PC-3 (cell line): ENCODE results near the gene RPS6KA2. TPM values are rescaled to one million over a fixed set of nuclear protein-coding genes. Genes with fewer than 3 reads are reported as not detected.

Experiments
- ATAC-seq: fragments of 200-7000 bp; cut with Tn5 transposase; 2 replicates; pipeline ENCODE4 v1.9.1; 2020; ENCODE audit warnings: mild to moderate bottlenecking, moderate library complexity
- BruUV-seq: library from RNA; stranded (reverse); fragments of 400-500 nt; replicated peaks from 2 replicates; lab custom pipeline; 2021; lab: Mats Ljungman, UMichigan
- CTCF ChIA-PET: fragments of 300-600 bp; sonication (Branson Sonifier 250); formaldehyde crosslinking; loops from one replicate; lab custom pipeline; 2022; ENCODE audit warnings: antibody characterized with exemption; lab: Charles Lee
- POLR2A ChIA-PET: fragments of 300-600 bp; sonication (Branson Sonifier 250); formaldehyde crosslinking; loops from one replicate; lab custom pipeline; 2022; ENCODE audit warnings: antibody characterized with exemption; ENCODE audit not compliant: unreplicated experiment; lab: Charles Lee
- DNase-seq: peaks from one replicate; pipeline ENCODE4 v3.0.0-alpha.2; 2015
- H2AFZ ChIP-seq: fragments of 300-600 bp; sonication (generic); 2 replicates; pipeline ENCODE4 v1.6.0; 2016; ENCODE audit warnings: antibody characterized with exemption, low read length
- H3F3A ChIP-seq: fragments of 300-600 bp; sonication (generic); one replicate; pipeline ENCODE4 v1.6.0; 2017; ENCODE audit warnings: antibody characterized with exemption, low read length, control low read depth, mild to moderate bottlenecking; ENCODE audit not compliant: unreplicated experiment
- H3K27ac ChIP-seq: fragments of 300-600 bp; sonication (generic); 2 replicates; pipeline ENCODE4 v1.5.1; 2016; ENCODE audit warnings: mild to moderate bottlenecking, low read length
- H3K27me3 ChIP-seq: fragments of 300-600 bp; sonication (generic); 2 replicates; pipeline ENCODE4 v1.6.1; 2016; ENCODE audit warnings: low read length, mixed read lengths
- H3K36me3 ChIP-seq: fragments of 300-600 bp; sonication (generic); 2 replicates; pipeline ENCODE4 v1.6.1; 2016; ENCODE audit warnings: low read depth, mixed run types, low read length, mixed read lengths
- H3K4me1 ChIP-seq: fragments of 300-600 bp; sonication (generic); 2 replicates; pipeline ENCODE4 v1.5.1; 2016; ENCODE audit warnings: low read length; ENCODE audit not compliant: insufficient read depth
- H3K4me2 ChIP-seq: fragments of 300-600 bp; sonication (generic); 2 replicates; pipeline ENCODE4 v1.6.0; 2016; ENCODE audit warnings: low read length
- H3K4me3 ChIP-seq: fragments of 300-600 bp; sonication (generic); 2 replicates; pipeline ENCODE4 v1.5.1; 2016; ENCODE audit warnings: mild to moderate bottlenecking, low read length, mixed read lengths
- H3K79me2 ChIP-seq: fragments of 300-600 bp; sonication (generic); 2 replicates; pipeline ENCODE4 v1.6.1; 2017; ENCODE audit warnings: low read length, mixed read lengths
- H3K9ac ChIP-seq: fragments of 300-600 bp; sonication (generic); 2 replicates; pipeline ENCODE4 v1.6.0; 2016; ENCODE audit warnings: mild to moderate bottlenecking, low read length
- H3K9me2 ChIP-seq: fragments of 300-600 bp; sonication (generic); replicated peaks from 2 replicates; pipeline ENCODE4 v1.6.1; 2016; ENCODE audit warnings: mixed run types, low read length, mixed read lengths
- H3K9me3 ChIP-seq: fragments of 300-600 bp; sonication (generic); 2 replicates; pipeline ENCODE4 v1.6.1; 2016; ENCODE audit warnings: low read length, mixed read lengths
- H4K20me1 ChIP-seq: fragments of 300-600 bp; sonication (generic); 2 replicates; pipeline ENCODE4 v1.6.1; 2016; ENCODE audit warnings: low read length, mixed read lengths
- CTCF ChIP-seq: fragments of 300-600 bp; sonication (generic); conservative IDR thresholded peaks from 2 replicates; pipeline ENCODE4 v1.5.1; 2017; ENCODE audit warnings: antibody characterized with exemption, low read depth, mild to moderate bottlenecking, low read length
- EZH2 ChIP-seq: fragments of 300-600 bp; sonication (generic); IDR thresholded peaks from one replicate; pipeline ENCODE4 v1.6.1; 2017; ENCODE audit warnings: antibody characterized with exemption, mild to moderate bottlenecking, low read length; ENCODE audit not compliant: unreplicated experiment
- EZH2phosphoT487 ChIP-seq: fragments of 300-600 bp; sonication (generic); IDR thresholded peaks from 2 replicates; pipeline ENCODE4 v1.6.1; 2018; ENCODE audit warnings: mild to moderate bottlenecking, antibody characterized with exemption, low read length, borderline replicate concordance
- intact Hi-C: fragments of 100-400 bp; cut with micrococcal nuclease; formaldehyde crosslinking; loops from 2 replicates; pipeline ENCODE4 v1.9.0; 2023
- total RNA-seq: library from RNA; depleted of rRNA; stranded (reverse); fragments of >200 nt; gene quantifications from 2 replicates; pipeline ENCODE4 v1.2.3, GENCODE V29; 2014

Gene RPS6KA2
- total RNA-seq, 1 experiment from 2014 or later, result 5.1 TPM

GRCh38 chr6:166483573-166484250 is 143.3 kb downstream of the RPS6KA2 start:
- H4K20me1 ChIP-seq, result no peaks in the 10 kb centered on the region
- H3K36me3 ChIP-seq, result no peaks in the 10 kb centered on the region
- H2AFZ ChIP-seq, result no peak overlapping the region
- DNase-seq (no peak), ATAC-seq (no peak)
- H3K9ac ChIP-seq, result no peak overlapping the region
- H3K4me1 ChIP-seq, result no peaks in the 10 kb centered on the region
- H3K4me2 ChIP-seq, result no peak overlapping the region
- intact Hi-C loops, result no loop called here
- H3K27me3 ChIP-seq, result no peaks in the 10 kb centered on the region
- H3K9me3 ChIP-seq, result no peaks in the 10 kb centered on the region
- no peak overlapping the region for H3K27ac ChIP-seq
- CTCF ChIA-PET, result no interaction called here
- TF ChIP-seq EZH2phosphoT487 (no peak), EZH2 (no peak), CTCF (no peak)
- no TSS peak for BruUV-seq
- POLR2A ChIA-PET, result no interaction called here
- H3F3A ChIP-seq, result no peaks in the 10 kb centered on the region
- no peaks in the 10 kb centered on the region for H3K9me2 ChIP-seq
- no peaks in the 10 kb centered on the region for H3K79me2 ChIP-seq
- no peak overlapping the region for H3K4me3 ChIP-seq

DNA sequence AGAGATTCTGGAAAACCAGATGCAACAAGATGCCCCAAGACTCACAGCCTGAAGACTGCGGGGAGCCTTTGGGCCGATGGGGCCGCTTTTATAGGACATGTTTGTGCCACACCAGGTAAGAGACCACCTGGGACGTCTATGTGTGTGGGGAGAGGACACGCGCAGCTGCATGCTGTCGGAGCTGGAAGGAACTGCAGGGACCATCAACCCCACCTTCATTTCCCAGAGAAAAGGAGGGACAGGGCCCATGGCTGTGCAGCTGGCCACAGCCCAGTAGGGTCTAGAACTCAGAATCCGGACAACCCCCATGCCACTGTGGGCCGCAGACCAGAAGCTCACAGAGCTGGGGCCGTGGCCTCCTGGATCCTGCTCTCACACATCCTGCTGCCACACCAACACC is 144.0 kb downstream of the RPS6KA2 start:
- DNase-seq, result no peak
- H3K36me3 ChIP-seq, result no peaks in the 10 kb centered on the region
- ChIA-PET CTCF (no interaction called here), POLR2A (no interaction called here)
- no peaks in the 10 kb centered on the region for H3K9me2 ChIP-seq
- ATAC-seq, result no peak
- H3K9me3 ChIP-seq, result no peaks in the 10 kb centered on the region
- no peaks in the 10 kb centered on the region for H4K20me1 ChIP-seq
- TF ChIP-seq EZH2 (no peak), EZH2phosphoT487 (no peak), CTCF (no peak)
- no peaks in the 10 kb centered on the region for H3F3A ChIP-seq
- no peaks in the 10 kb centered on the region for H3K4me1 ChIP-seq
- H3K4me2 ChIP-seq, result no peak overlapping the region
- H3K27me3 ChIP-seq, result no peaks in the 10 kb centered on the region
- intact Hi-C loops, result no loop called here
- no peak overlapping the region for H3K9ac ChIP-seq
- H3K27ac ChIP-seq, result no peak overlapping the region
- no peak overlapping the region for H3K4me3 ChIP-seq
- no peak overlapping the region for H2AFZ ChIP-seq
- H3K79me2 ChIP-seq, result no peaks in the 10 kb centered on the region
- no TSS peak for BruUV-seq
